Sigmoid colon (tissue), 4 donors: ENCODE measurements around the gene IFNLR1.

Experiments
- CTCF ChIP-seq, 4 experiments: fragments of 450-650 bp in 3 of 4; fragments of 200-600 bp in 1 of 4; IDR thresholded peaks; one replicate each; pipeline ENCODE4 v1.5.1; 2016 to 2019; ENCODE audit warnings: antibody characterized with exemption in 4 of 4, mild to moderate bottlenecking in 3 of 4, moderate library complexity in 2 of 4
- EP300 ChIP-seq, 4 donors: sonication (generic); formaldehyde crosslinking; IDR thresholded peaks; one replicate each; pipeline ENCODE4 v1.6.1; 2017; ENCODE audit warnings: antibody characterized with exemption in 4 of 4
- POLR2A ChIP-seq, 2 donors: fragments of 450-650 bp; IDR thresholded peaks; one replicate each; pipeline ENCODE4 v1.6.1; 2016; ENCODE audit warnings: antibody characterized with exemption in 2 of 2, mild to moderate bottlenecking in 2 of 2, moderate library complexity in 2 of 2
- POLR2AphosphoS5 ChIP-seq, 4 donors: sonication (generic); formaldehyde crosslinking; IDR thresholded peaks; one replicate each; pipeline ENCODE4 v1.6.1; 2017; ENCODE audit warnings: antibody characterized with exemption in 4 of 4

GRCh38 chr1:24104854-24105253, 82.2 kb downstream of the IFNLR1 start:
- no peak for TF ChIP-seq CTCF (IDR thresholded peaks at IDR 0.05)
- no peak for TF ChIP-seq POLR2A (IDR thresholded peaks at IDR 0.05)
- TF ChIP-seq EP300 (IDR thresholded peaks at IDR 0.05), result no peak
- TF ChIP-seq POLR2AphosphoS5 (IDR thresholded peaks at IDR 0.05), result no peak
